Pulmonary artery endothelial cell (primary cell): ENCODE data around the gene WAPL. TPM values are rescaled to one million over a fixed set of nuclear protein-coding genes. Genes with fewer than 3 reads are reported as not detected.

Experiments
- DNase-seq: peaks from one replicate; pipeline ENCODE4 v3.0.0-alpha.2; 2011; ENCODE audit warnings: low read depth, low spot score
- total RNA-seq: library from RNA; depleted of rRNA; stranded (reverse); fragments of >200 nt; gene quantifications from 2 replicates; pipeline ENCODE4 v1.2.3, GENCODE V29; 2014

The WAPL gene
- total RNA-seq, 1 donor from 2014 or later, result 53.0 TPM

DNA sequence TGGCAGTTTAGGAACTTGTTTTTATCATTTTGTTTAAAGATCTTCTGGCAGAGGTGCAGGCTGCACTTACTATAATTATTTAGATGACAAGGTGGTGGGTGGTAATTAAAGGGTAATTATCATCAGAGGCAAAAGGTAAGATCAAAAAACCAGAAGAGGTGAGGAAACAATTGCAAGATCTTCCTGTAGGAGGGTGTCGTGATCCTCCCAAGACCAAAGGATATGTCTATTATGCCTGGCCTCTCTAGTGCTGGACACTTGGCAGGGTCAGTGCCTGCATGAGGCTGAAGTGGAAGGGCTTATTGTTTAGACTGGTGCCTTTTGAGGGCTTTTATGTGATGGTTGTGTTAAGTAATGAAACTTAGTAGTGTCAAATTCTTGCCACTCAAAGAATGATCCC is 1.8 kb upstream of the WAPL start:
- DNase-seq, result no peak

DNA sequence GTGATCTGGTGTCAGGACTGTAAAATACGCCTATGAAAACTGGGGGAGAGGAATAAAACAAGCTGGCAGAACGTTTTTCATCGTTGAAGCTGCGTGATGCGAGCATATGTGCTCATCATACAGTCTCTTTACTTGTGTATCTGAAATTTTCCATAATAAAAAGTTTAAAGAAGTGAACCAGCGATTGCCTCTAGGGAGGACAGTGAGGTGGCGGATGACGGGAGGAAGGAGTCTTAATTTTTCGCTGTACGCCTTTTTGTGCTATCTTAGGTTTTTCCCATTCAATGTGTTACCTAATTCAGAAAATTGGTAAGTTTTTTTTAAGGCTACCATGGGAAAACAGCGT is 891 bp upstream of the WAPL start:
- no peak for DNase-seq

DNA sequence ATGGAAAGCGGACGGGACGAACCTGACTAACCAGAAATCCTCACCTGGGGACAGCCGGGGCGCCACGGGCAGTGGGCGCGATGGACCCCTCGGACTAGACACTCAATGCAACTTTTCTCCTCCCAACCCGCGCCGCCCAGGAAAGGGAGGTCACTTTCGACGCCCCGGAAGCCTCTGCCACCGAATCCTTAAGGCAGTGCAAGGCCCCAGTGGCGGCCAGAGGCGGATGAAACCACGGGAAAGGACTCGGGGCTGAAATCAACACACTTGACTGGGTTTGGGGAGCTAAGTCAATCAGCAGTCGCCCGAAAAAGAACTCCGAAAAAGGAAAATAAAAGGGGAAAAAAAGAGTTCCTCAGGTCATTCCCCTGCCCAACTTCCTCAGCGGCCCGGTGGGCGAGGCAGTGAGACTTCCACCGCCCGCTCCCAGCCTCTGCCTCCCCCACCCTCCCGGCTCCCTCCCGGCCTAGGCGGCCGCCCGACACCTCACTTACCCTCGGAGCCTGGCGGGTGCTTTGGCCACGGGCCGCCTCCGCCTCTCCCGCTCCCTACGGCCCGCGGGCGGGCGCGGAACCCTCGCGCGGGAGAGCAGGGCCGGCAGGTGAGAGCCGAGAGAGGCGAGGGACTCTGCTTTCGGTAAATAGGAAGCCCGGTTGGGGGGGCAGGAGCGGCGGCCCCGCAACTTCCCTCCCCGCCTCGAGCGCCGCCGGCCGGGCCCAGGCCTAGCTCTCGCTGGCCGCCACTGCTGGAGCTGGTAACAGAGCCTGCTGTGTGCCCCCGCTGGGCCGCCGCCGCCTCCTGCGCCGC is 518 bp downstream of the WAPL start:
- DNase-seq, result no peak

DNA sequence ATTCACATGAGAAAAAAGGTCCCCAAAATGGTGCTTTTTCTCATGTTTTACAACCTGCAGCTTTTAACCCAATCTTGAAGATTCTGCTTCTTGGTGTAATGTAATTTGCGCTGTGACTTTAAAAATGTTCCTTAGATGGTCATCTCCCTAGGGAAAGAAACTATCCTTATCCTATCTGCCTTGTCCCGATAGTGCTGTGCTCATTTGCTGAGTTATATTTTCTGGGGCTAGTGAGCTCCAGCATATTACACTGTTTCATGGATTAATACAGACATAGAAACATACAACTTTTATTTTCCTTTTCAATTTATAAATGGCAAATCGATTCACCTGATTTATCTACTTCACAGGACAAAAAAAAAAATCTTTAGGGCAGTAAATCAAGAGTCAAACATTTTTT is 2.8 kb downstream of the WAPL start:
- no peak for DNase-seq

DNA sequence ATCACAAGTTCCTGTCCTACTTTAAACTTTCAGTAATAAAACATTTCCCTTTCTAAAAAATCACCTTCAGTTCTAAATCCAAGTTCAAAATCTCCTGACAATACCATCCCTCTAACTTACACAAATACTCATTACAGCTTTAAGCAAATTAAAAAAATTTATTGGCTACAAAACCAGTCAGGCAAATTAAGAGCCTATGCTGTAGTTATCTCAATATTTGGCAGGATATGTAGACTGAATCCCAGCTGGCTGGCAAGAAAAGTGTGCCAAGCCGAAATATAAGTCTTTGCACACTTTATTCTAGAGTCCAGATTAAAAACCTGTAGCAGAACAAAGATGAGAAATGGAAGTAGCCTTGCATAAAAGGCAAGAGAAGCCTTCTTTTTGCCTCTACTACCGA is 9.5 kb downstream of the WAPL start:
- no peak for DNase-seq

DNA sequence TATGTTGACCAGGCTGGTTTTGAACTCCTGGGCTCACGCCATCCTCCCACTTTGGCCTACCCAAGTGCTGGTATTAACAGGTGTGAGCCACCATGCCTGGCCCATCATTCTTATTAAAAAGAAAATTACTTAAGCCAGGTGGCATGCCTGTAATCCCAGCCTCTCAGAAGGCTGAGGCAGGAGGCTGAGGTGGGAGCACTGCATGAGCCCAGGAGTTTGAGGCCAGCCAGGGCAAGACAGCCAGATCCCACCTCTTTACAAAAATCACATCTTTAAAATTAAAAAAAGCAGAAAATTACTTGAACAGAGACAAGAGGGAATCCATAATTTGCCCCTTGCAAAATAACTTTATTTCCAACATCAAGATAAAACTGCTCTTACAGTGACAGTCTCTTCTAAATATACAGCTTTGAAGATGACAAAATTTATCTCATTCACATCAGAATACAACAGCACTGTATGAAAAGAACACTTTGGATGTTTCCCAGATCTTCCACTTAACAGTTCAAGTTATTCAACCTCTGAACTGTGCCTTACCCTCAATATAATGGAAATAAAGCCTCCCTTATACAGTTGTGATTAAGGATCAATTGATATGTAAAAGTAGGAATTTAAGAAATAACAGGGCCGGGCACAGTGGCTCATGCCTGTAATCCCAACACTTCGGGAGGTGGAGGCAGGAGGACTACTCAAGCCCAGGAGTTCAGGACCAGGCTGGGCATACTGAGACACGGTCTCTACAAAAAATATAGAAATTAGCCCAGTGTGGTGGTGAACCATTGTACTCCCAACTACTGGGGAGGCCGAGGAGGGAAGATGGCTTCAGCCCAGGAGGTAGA is 10.3 kb downstream of the WAPL start:
- DNase-seq, result no peak

DNA sequence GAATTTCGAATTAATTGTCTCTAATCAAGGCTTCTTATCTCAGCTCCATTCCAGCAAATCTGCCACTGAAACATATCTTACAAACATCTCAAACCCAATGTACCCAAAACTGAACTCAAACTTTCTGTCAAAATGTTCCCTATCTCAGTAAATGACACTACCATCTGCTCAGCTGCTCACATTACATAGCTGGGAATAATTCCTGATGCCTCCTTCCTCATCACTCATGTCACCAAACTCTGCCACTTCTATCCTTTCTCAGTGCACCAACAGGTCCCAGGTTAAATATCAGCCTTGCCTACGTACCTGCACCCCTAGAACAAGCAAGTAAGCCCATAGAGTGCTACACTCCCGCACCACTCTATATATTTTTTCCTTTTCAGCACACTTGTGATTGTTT is 12.4 kb downstream of the WAPL start:
- DNase-seq, result no peak

DNA sequence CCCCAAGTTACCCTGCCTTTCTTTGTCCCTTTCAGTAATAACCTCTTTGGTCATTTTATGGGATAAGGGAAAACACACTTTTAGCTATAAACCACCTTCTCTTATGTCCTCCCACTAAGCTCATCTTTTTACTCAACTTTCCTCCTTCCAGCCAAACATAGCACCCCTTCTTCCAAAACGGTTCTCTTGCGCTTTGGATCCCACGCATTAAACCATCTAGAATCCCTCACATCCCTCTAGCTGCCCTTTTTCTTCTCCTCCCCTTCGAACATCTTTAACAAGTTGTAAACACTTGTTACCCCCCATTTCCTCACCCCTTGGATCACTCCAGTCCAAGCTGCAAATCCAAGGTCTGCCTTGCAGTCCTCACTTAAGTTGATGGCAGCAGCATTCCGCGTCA is 13.4 kb downstream of the WAPL start:
- DNase-seq, result no peak

DNA sequence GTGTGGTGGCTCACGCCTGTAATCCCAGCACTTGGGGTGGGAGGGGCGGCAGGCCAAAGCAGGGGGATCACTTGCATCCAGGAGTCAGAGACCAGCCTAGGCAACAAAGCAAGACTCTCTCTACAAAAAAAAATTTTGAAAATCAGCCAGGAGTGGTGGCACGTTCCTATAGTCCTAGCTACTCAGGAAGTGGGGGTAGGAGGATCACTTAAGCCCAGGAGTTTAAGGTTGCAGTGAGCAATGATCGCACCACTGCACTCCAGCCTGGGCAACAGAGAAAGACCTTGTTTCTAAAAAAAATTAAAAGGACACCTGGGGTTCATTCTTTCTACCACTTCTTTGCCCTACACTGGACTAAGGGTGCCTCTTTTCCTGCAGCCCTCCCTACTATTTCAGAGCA is 15.1 kb downstream of the WAPL start:
- DNase-seq, result no peak

DNA sequence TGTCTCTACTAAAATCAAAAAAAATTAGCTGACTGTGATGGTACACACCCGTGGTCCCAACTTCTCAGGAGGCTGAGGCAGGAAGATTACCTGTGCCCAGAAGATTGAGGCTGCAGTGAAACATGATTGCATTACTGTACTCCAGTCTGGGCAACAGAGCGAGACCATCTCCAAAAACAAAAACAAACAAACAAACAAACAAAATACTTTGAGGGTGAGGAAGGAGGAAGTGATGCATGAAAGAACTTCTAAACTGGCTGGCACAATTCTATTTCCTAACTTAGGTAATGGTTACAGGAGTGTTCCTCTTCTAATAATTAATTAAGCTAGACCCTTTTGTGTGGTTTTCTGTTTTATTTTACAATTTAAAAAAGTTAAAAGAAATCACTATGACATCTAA is 15.5 kb downstream of the WAPL start:
- DNase-seq, result no peak

DNA sequence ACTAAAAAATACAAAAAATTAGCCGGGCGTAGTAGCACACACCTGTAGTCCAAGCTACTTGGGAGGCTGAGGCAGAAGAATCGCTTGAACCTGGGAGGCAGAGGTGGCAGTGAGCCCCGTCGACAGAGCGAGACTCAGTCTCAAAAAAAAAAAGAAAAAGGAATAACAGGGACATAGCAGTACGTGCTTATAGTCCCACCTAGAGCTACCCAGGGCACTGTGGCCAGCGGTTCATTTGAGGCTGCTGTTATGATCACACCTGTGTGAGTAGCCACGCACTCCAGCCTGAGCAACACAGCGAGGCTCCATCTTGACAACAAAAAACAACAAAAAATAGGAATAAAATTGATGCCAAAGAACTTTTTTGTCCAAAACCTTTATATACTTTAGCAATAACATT is 17.1 kb downstream of the WAPL start:
- DNase-seq, result no peak

DNA sequence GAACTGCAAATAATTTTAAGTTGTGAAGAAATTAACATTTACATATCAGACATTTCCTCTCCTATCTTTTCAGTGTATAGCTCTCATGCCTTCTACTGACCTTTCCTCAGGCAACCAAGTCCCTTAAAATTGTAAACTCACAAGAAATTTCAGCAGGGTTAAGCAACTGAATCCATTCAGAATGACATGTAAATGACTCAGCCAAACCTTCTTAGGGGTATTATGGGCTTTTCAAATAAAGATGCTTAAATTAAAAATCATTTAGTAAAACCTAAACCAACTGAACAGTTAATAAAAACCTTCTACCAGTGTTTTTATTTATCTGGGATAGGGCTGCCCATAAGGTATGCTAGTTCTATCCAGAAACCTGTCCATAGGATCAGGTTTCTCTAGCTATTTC is 20.7 kb downstream of the WAPL start:
- no peak for DNase-seq

DNA sequence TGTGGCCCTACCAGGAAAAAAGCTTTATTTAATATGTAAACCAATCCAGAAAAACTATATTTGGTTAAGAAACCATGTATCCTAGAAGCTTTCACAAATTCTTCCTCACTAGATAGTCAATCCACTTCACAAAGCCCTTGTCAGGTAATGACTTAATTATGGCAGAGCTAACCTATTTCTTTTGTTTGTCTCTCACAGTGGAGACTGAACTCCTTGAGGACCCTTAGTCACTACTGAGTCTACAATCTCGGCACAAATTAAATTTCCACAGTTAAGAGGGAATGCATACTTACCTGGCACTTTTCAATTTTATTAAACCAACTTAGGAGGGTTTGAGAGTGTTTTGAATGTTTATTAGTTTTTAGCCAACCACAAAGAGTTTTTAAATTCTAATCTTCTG is 23.0 kb downstream of the WAPL start:
- DNase-seq, result no peak

DNA sequence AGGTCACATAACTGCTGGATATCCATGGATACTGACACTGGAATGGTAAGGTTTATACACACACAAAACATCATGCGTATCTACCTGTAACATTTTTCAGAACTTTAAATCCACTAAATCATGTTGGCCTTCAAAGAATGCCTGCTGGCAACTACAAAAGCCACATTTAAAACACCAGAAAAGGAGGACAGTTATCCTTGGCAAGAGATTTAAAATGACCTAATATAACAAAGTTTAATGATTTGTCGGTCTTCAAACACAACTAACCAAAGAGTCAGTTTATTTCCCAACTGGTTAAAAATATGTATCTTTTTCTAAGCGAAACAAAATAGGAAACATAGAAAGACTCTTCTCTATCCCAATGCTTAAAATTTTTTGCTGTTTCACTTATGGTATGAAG is 24.0 kb downstream of the WAPL start:
- DNase-seq, result no peak

DNA sequence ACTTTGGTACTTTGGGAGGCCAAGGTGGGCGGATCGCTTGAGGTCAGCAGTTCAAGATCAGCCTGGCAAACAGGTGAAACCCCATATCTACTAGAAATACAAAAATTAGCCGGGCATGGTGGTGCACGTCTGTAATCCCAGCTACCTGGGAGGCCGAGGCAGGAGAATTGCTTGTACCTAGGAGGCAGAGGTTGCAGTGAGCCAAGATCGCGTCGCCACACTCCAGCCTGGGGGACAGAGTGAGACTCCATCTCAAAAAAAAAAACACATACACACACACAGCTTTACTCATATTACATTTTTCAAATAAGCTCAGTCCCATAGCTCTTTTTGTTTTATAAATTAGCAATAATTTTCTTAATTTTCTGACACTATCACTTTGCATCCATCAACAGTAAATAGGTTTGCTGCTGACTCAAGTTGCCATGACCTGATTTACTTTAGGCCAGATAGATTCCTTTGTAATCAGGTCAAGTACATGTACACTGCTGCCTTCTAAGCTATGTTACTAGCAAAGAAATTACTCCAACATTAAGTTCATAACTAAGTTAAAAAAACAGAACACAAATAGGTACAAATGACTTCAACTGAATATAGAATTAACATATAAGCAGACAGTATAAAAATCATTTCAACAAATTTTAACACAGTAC is 31.5 kb downstream of the WAPL start:
- no peak for DNase-seq

DNA sequence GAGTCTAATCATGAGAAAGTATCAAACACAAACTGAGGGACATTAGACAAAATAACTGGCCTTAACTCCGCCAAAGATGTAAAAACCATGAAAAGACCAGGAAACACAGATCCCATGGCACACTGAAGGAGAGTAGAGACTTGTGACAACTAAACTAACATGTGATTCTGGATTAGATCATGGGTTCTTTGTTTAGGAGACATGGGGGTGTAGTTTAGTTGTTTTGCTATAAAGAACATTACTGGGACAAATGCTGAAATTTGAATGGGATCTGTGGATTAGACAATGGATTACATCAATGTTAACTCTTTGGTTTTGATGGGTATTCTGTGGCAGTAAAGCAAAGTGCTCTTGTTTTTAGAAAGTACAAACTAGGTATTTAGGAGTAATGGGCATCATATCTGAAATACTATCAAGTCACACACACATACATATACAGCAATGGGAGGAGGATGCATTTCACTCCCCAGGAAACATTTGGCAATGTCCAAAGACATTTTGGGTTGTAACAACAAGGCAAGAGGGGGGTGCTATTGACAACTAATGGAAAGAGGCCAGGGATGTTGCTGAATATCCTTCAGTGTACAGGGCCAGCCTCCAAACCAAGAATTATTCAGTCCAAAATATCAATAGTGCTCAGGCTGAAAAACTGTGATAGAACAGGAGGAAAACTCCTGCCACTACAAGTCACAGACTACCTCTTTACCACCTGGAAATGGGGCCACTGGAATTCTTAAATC is 32.4 kb downstream of the WAPL start:
- no peak for DNase-seq

DNA sequence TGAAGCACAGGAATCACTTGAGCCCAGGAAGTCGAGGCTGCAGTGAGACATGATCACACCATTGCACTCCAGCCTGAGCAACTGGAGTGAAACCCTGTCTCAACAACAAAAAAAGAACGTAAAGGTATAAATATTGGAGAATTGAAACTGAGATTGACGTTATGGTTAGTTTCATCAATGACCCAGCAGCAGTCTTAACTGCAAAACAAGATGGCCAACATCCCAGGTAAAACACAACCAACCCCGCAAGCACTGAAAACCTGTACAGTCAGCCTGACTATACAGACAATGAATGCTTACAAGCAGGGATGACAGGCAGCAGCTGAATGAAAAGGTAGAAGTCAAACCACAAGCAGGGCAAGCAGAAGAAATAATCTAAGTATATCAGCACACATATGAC is 34.7 kb downstream of the WAPL start:
- DNase-seq, result no peak

DNA sequence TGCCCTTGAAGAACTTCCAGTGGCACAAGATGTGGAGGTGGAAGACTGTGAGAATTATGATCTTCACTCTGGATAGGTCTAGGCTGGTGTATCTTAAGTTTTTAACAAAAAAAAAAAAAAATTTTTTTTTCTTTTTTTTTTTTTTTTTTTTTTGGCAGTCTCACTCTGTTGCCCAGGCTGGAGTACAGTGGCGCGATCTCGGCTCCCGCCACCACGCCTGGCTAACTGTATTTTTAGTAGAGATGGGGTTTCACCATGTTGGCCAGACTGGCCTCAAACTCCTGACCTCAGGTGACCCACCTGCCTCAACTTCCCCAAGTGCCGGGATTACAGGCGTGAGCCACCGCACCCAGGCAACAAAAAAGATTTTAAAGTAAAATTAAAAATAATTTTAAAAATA is 37.9 kb downstream of the WAPL start:
- no peak for DNase-seq

DNA sequence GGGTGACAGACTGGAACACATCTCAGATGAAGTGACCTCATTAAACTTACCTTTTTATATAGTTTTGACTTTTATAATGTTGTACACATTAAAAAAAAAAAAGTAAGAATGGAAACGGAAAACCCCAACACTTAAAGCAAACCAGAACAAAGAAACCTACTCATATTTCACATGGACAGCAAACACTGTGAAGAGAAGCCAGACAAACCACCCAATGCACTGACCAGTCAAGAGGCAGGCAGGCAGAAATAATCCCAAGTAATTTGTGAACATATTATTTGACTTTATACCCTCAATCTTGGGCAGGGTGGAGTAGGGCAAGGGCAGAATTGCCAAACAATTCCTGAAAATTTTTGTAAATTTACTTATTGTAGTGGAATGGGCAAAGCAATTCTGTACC is 39.8 kb downstream of the WAPL start:
- DNase-seq, result no peak

DNA sequence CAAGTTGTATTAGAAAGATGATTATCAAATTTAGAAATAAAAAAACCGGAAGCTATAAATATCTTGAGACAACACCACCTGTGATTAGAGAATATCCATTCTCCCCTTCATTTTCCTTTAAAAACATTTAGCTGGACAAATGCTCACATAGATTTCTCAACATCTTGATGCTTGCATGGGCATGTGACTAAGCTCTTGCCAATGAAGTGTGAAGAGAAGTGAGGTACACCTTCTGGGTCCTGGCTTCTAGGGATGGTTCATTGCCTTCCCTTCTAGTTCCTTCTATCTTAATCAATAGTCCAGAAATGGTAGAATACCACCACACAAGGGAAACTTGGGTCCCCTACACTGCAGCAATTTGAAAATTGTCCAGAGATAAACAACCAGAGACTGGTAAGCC is 41.0 kb downstream of the WAPL start:
- DNase-seq, result no peak

DNA sequence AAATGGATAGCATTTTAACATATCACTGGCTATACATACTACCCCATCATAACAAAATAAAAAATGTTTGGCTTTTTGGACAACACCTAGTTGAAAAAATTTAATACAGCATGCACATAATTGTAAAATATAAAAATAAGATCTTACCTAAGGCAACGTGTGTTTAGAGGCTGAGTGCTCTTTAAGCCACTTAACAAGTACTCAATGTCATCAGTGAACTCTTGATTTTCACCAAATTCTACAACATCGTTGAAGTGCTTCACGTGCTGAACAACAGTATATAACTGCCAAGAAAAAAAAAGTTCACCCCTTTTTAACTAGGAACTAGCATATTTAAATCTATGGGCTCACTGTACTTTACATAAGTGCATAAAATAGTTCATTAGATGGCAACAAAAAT is 49.5 kb downstream of the WAPL start:
- DNase-seq, result no peak
